ENCODE results near the gene EXOC8. TPM values are rescaled to one million over a fixed set of nuclear protein-coding genes. Genes with fewer than 3 reads are reported as not detected.

EXOC8 gene
- total RNA-seq, 1 experiment from 2014 or later = 11.3 TPM

- Mint-ChIP-seq H3K27ac (peak overlapping the region; percentile 28; the same call in 1 of the 2 replicates), H3K4me1 (peaks cover 19% of the 10 kb centered on the region), H3K36me3 (no peaks in the 10 kb centered on the region), H3K27me3 (ENCODE audit: low read depth) (no peaks in the 10 kb centered on the region), H3K9me3 (no peaks in the 10 kb centered on the region), H3K4me3 (no peak overlapping the region)
- no peak for DNase-seq (ENCODE audit: low spot score)
- POLR2A ChIA-PET = no interaction called here
- no peak for TF ChIP-seq SMAD4 (CRISPR knock-in tag; IDR thresholded peaks at IDR 0.05)
- 0 out of 2 replicates have a peak, but pooled peaks have one; percentile 21 for TF ChIP-seq USF1 (CRISPR knock-in tag; IDR thresholded peaks at IDR 0.05)
- no peak for TF ChIP-seq ELF4 (CRISPR knock-in tag; IDR thresholded peaks at IDR 0.05; ENCODE audit: low read depth)
- no peak for TF ChIP-seq KAT7 (CRISPR knock-in tag; IDR thresholded peaks at IDR 0.05; ENCODE audit: borderline replicate concordance)
- ATAC-seq = no peak
- CTCF ChIA-PET = interaction anchor here (1.0 kb wide), 1 partner anchor 11 kb away, joined by 3 read pairs; no protein-coding TSS in a partner anchor
These were observed 39.4 kb upstream of the EXOC8 start for GRCh38 chr1:231376875-231377549.

GRCh38 chr1:231376101-231376500, 38.4 kb upstream of the EXOC8 start:
- Mint-ChIP-seq H3K4me1 (peaks cover 19% of the 10 kb centered on the region), H3K9me3 (no peaks in the 10 kb centered on the region), H3K4me3 (no peak overlapping the region), H3K36me3 (no peaks in the 10 kb centered on the region), H3K27me3 (ENCODE audit: low read depth) (no peaks in the 10 kb centered on the region), H3K27ac (no peak overlapping the region)
- CTCF ChIA-PET = interaction anchor here (1.0 kb wide), 1 partner anchor 10 kb away, joined by 3 read pairs; no protein-coding TSS in a partner anchor
- POLR2A ChIA-PET = no interaction called here
- TF ChIP-seq ATF1 (CRISPR knock-in tag; IDR thresholded peaks at IDR 0.05) = no peak
- no peak for TF ChIP-seq SMAD4 (CRISPR knock-in tag; IDR thresholded peaks at IDR 0.05)
- TF ChIP-seq FOXK1 (CRISPR knock-in tag; IDR thresholded peaks at IDR 0.05) = no peak
- TF ChIP-seq AR (CRISPR knock-in tag; IDR thresholded peaks at IDR 0.05) = no peak
- no peak for TF ChIP-seq TEAD4 (CRISPR knock-in tag; IDR thresholded peaks at IDR 0.05)
- no peak for TF ChIP-seq CBFB (CRISPR knock-in tag; IDR thresholded peaks at IDR 0.05; ENCODE audit: low read depth)
- TF ChIP-seq ZNF121 (CRISPR knock-in tag; IDR thresholded peaks at IDR 0.05) = no peak
- TF ChIP-seq TCF7 (CRISPR knock-in tag; IDR thresholded peaks at IDR 0.05; ENCODE audit: low read depth) = no peak
- TF ChIP-seq ZBTB43 (CRISPR knock-in tag; IDR thresholded peaks at IDR 0.05) = no peak
- TF ChIP-seq ZNF423 (CRISPR knock-in tag; IDR thresholded peaks at IDR 0.05) = no peak
- no peak for TF ChIP-seq TP53 (CRISPR knock-in tag; IDR thresholded peaks at IDR 0.05)
- no peak for TF ChIP-seq SP1 (CRISPR knock-in tag; conservative IDR thresholded peaks at IDR 0.05)
- no peak for TF ChIP-seq MLX (CRISPR knock-in tag; IDR thresholded peaks at IDR 0.05)
- no peak for TF ChIP-seq MXD4 (CRISPR knock-in tag; IDR thresholded peaks at IDR 0.05; ENCODE audit: borderline replicate concordance)
- no peak for TF ChIP-seq CTCF (IDR thresholded peaks at IDR 0.05)
- DNase-seq (ENCODE audit: low spot score) (no peak), ATAC-seq (no peak)

Data from WTC11 (cell line).